ENCODE results near the gene BRCA1.
"Not testable (repeated sequence)": the region's sequence is repeated elsewhere in the genome, so short reads cannot be mapped to it uniquely, and the experiment has no call there.

BRCA1 gene

DNA sequence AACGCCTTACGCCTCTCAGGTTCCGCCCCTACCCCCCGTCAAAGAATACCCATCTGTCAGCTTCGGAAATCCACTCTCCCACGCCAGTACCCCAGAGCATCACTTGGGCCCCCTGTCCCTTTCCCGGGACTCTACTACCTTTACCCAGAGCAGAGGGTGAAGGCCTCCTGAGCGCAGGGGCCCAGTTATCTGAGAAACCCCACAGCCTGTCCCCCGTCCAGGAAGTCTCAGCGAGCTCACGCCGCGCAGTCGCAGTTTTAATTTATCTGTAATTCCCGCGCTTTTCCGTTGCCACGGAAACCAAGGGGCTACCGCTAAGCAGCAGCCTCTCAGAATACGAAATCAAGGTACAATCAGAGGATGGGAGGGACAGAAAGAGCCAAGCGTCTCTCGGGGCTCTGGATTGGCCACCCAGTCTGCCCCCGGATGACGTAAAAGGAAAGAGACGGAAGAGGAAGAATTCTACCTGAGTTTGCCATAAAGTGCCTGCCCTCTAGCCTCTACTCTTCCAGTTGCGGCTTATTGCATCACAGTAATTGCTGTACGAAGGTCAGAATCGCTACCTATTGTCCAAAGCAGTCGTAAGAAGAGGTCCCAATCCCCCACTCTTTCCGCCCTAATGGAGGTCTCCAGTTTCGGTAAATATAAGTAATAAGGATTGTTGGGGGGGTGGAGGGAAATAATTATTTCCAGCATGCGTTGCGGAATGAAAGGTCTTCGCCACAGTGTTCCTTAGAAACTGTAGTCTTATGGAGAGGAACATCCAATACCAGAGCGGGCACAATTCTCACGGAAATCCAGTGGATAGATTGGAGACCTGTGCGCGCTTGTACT, at the start of gene BRCA1:
Gene BRCA1 (minus strand): TSS at position 232 of the 834 bp plus-strand sequence. CDS start 1,268 bp downstream, outside the sequence.
- DNase-seq (ENCODE audit: low spot score), result peak; percentile 98

DNA sequence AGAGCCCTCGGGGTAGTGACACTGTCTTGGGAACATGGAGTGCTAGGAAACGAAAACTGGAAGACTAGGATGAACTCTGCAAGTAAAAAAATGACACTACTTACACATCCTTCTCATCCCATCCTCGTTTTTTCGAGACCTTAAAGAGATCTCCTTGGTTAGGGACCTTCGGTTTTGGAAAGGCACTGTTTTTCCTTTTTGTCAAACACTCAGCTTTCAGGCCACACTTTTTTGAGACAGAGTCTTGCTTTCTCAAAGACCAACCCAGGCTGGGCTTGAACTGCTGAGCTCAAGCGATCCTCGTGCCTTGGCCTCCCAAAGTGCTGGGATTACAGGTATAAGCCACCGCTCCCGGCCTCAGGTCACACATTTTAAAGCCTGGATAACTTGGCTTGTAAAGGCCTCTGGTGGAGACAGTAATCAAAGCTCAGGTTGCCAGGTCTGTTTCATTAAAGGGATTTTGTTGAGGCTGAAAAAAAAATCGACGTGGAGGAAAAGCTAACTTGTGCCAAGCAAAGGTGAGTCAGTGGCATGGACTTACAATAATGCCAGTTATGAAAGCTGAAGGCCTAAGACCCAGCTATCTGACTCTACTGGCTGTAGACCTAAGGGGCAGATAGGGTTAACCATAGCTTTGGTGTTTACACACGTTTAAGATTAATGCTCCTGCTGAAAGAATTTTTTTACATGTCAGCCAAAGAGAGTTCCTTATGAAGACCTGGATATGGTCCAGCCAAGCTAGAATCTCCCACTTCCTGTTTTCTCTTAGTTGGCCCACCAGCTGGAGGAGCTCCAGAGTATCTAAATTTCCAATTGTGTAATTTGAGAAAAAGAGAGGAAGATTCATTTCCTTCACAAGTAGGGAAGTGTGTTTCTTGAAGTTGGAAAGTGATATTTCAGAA, 46.7 kb upstream of the BRCA1 start:
- peak; percentile 64 for DNase-seq (ENCODE audit: low spot score)

DNA sequence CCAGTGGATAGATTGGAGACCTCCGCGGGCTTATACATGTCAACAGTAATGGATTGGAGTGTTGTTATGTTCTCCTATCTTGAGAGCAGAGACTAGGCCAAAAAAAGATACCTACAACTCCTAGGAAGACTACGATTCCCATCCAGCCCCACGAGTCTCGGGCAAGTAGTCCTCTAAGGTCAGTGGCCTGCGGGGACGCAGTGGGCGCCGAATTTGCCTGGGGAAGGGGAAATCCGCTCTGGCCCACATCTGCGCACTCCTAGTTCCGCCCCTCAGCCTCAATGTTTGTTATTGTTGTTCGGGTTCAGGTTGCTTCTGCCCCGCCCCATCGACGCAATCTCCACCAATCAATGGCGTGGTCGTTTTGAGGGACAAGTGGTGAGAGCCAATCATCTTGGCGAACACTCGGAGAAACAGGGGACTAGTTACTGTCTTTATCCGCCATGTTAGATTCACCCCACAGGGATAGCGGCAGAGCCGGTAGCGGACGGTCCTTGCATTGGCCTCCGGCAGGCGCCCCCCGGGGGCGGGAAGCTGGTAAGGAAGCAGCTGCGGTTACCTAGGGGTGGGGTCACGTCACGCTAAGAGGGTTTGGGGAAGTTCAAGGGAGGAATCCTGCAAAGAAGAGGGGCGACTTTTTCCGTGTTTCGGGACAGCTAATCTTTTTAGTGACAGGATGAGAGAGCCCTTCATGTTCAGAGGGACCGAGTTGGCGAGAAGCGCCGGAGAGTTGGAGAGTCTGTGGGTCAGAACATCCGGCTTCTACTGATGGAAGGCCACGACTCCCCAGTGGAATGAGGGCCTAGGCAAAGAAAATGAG, 45.8 kb upstream of the BRCA1 start, which contains the start of gene NBR1:
Gene NBR1 (plus strand): TSS at position 449 of the 820 bp plus-strand sequence. CDS start 4,586 bp downstream, outside the sequence.
- peak; percentile 97 for DNase-seq (ENCODE audit: low spot score)

DNA sequence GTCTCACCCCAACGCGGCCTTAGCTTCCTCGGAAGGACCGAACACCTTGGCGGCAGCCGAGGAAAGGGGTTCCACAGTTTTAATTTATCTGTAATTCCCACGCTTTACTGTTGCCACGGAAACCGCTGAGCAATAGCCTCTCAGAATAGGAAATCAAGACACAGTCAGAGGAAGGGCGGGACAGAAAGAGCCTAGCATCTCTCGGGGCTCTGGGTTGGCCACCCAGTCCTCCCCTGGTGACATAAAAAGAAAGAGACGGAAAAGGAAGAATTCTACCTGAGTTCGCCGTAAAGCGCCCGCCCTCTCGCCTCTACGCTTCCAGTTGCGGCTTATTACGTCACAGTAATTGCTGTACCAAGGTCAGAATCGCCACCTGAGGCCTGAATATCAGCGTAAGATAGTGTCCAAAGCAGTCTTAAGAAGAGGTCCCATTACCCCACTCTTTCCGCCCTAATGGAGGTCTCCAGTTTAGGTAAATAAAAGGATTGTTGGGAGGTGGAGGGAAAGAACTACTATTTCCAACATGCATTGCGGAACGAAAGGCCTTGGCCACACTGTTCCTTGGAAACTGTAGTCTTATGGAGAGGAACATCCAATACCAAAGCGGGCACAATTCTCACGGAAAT, 45.1 kb upstream of the BRCA1 start:
- DNase-seq (ENCODE audit: low spot score), result peak; percentile 94

DNA sequence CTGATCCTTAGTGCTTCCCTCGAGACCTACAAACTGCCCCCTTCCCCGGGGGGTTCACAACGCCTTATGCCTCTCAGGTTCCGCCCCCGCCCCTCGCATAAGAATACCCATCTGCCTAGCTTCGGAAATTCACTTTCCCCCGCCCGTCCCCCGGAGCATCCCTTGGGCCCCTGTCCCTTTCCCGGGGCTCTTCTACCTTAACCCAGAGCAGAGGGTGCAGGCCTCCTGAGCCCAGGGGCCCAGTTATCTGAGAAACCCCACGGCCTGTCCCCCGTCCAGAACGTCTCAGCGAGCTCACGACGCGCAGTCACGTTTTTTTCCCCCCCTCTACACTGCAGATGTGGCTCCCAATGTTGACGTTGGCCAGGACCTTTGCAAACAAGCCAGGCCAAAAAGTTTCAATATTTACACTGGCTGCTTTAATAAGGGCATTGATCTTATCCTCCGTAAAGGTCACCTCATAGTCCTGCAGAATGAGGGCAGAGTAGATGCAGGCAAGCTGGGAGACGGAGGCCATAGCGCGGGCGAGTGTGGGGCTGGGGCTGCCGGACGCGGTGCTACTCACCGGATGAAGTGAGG, 44.5 kb upstream of the BRCA1 start:
- peak; percentile 12 for DNase-seq (ENCODE audit: low spot score)

- not testable (repeated sequence) for DNase-seq (ENCODE audit: low spot score)
These were observed 40.8 kb upstream of the BRCA1 start for GRCh38 chr17:43165971-43166370.

- not testable (repeated sequence) for DNase-seq (ENCODE audit: low spot score)
These were observed 34.8 kb upstream of the BRCA1 start for GRCh38 chr17:43159957-43160356.

DNA sequence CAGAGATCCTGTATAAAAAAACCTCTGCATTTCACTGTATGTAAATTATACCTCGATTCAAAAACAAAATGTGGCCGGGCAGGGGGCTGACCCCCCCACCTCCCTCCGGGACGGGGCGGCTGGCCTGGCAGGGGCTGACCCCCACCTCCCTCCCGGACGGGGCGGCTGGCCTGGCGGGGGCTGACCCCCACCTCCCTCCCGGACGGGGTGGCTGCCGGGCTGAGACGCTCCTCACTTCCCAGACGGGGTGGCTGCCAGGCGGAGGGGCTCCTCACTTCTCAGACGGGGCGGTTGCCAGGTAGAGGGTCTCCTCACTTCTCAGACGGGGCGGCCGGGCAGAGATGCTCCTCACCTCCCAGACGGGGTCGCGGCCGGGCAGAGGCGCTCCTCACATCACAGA, 34.1 kb upstream of the BRCA1 start:
- not testable (repeated sequence) for DNase-seq (ENCODE audit: low spot score)

- DNase-seq (ENCODE audit: low spot score), result no peak
These were observed 30.5 kb upstream of the BRCA1 start for GRCh38 chr17:43155666-43156065.

DNA sequence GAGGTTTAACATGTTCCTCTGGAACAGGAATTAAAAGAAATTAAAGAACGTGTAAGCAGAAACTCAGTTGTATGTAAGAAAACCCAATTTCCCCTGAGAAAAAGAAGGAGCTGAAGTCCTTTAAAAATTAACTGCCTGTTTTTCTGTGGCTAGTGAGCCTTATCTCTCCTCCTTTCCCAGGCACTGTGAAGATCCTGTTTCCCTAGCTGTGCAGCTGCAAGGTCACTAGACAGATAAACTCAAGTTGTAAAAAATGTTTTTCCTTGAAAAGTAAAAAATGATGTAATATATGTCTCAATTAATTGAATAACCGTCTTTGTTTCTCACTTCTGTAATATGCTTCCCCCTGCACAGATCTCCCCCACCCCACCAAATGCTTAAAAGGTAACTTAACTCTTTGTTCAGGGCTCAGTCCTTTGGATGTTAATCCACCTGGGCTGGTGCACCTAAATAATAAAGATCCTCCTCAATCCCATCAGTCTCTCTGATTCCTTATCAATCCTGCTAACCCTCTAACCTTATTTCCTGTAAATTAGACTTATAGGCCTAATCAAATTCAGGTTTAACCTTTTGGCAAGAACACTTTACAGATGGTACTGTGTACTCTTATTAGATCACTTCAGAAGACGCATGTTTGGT, 28.2 kb upstream of the BRCA1 start:
- DNase-seq (ENCODE audit: low spot score), result not testable (repeated sequence)

- DNase-seq (ENCODE audit: low spot score), result no peak
These were observed 26.8 kb upstream of the BRCA1 start for GRCh38 chr17:43151880-43152456.

DNA sequence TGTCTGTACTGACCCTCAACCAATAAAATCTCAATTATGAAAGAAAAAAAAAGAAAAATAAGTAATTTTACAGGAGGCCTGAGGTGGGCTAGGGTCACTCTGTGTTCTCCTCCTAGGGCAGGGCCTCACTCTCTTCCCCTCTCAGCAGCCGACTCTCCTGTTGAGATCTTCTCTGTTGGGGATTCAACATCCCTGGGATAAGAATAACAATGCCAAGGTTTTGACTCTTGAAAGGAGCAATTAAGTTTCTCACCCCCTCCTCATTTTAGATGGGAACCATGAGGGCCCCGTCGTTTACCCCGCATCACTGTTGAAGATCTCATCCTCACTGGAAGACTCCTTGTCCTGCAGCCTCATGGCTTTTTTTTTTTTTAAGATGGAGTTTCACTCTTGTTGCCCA, 21.5 kb upstream of the BRCA1 start:
- DNase-seq (ENCODE audit: low spot score), result no peak

DNA sequence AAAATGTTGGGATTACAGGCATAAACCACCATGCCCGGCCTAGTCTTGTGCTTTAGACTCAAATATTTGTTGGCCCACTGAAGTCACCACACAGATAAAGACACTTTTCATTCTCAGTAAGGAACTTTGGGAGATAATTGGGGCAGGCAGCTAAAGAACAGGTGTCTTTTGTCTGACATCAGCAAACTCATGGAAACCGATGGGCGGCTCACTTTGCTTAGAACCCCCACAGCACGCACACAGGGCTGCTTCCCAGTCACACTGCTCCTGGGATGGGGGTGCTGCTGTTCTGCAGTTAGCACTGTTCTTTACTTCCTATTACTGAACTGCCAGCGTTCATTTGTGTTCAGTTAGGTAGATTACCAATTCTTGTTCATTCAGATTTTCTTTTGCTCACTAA, 18.0 kb upstream of the BRCA1 start:
- DNase-seq (ENCODE audit: low spot score), result no peak

DNA sequence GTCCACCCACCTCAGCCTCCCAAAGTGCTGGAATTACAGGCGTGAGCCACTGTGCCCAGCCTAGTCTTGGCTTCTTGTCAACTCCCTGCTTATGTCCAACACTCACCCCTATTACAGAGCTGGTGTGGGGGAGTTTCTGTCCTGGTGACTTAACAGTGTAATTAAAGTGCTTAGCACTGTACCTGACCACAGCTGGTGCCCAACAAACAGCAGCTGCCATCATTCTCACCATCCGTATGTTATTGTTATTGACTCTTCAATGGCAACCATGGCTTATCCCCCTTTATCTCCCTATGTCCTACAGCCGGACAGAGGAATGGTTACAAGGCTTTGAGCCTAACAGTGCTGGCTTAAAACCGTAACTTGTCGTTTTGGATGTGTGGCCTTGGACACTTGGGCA, 17.0 kb upstream of the BRCA1 start:
- DNase-seq (ENCODE audit: low spot score), result no peak

- no peak for DNase-seq (ENCODE audit: low spot score)
These were observed 15.5 kb upstream of the BRCA1 start for GRCh38 chr17:43140396-43141332.

DNA sequence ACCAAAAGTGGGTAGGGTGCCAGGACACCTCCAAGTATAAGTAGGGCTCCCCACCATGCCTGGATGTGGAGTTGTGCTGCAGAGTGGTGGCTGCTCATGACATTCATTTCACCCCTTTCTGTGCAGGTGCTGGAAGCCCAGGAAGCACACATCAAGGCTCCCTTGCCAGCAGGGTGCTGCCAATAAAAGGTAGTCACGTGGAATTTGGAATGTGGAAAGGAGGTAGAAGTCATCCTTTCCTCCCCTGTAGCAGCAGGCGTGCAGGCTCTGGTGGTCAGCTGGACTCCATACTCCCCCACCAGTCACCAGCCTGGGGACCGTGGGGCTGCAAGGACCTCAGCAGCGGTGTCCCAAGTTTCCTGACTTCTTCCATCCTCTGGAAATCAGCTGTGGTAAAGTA, 13.4 kb upstream of the BRCA1 start:
- DNase-seq (ENCODE audit: low spot score), result not testable (repeated sequence)

DNA sequence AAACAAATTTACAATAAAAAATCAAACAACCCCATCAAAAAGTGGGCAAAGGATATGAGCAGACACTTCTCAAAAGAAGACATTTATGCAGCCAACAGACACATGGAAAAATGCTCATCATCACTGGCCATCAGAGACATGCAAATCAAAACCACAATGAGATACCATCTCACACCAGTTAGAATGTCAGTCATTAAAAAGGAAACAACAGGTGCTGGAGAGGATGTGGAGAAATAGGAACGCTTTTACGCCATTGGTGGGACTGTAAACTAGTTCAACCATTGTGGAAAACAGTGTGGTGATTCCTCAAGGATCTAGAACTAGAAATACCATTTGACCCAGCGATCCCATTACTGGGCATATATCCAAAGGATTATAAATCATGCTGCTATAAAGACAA, 11.4 kb upstream of the BRCA1 start:
- not testable (repeated sequence) for DNase-seq (ENCODE audit: low spot score)

DNA sequence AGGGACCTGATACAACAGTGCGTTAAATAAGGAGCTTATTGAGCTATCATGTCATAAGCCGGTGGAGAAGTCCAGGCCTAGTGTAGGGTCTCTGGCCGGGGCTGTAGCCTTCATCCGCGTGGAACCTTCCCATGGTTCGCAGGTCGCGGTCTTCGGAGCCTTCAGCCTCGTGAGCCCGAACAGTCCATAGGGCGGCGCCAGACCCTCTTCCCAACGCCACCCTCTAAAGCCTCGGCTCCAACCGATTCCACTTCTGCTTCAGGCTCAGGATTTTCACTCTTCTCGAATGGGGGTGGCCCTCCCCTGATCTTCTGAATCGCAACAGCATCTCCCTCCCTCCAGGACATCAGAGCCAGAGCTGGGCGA, 10.3 kb upstream of the BRCA1 start:
- no peak for DNase-seq (ENCODE audit: low spot score)

All from GM03348 (cell line).